OCI-LY3 (cell line): ENCODE measurements around the gene HNRNPUL1.

ENCODE experiments used
- CTCF ChIP-seq: fragments of 200-600, 300-600 bp; sonication (generic); IDR thresholded peaks from 2 replicates; pipeline ENCODE4 v1.5.1; 2014; ENCODE audit warnings: antibody characterized with exemption, low read length, low read depth
- EZH2phosphoT487 ChIP-seq: fragments of 200-600 bp; shearing (Covaris generic); IDR thresholded peaks from 2 replicates; pipeline ENCODE4 v1.6.1; 2018; ENCODE audit warnings: antibody characterized with exemption, mixed run types, low read depth

- no peak for TF ChIP-seq CTCF
- TF ChIP-seq EZH2phosphoT487 = no peak
Measured at GRCh38 chr19:41238244-41238643, 25.9 kb upstream of the HNRNPUL1 start.
